IPS-20b (cell line): ENCODE data around the gene KLF13.

Experiments
- H3K27ac ChIP-seq: one replicate; pipeline ENCODE4 v1.5.1; 2013; ENCODE audit warnings: low read length
- H3K27me3 ChIP-seq: 2 replicates; pipeline ENCODE4 v1.6.1; 2013; ENCODE audit warnings: mild to moderate bottlenecking, low read length, inconsistent platforms; ENCODE audit not compliant: insufficient read depth
- H3K36me3 ChIP-seq: 2 replicates; pipeline ENCODE4 v1.6.1; 2013; ENCODE audit warnings: low read depth, mild to moderate bottlenecking, inconsistent platforms, low read length, moderate library complexity; ENCODE audit not compliant: insufficient read depth
- H3K4me1 ChIP-seq: 2 replicates; pipeline ENCODE4 v1.6.1; 2013; ENCODE audit warnings: mild to moderate bottlenecking, control low read depth, inconsistent platforms, low read length, moderate library complexity; ENCODE audit not compliant: insufficient read depth
- H3K4me3 ChIP-seq: 2 replicates; pipeline ENCODE4 v1.5.1; 2013; ENCODE audit warnings: mild to moderate bottlenecking, low read length, inconsistent platforms
- H3K9ac ChIP-seq: 2 replicates; pipeline ENCODE4 v1.6.1; 2013; ENCODE audit warnings: low read depth, mild to moderate bottlenecking, inconsistent platforms, low read length, moderate library complexity
- H3K9me3 ChIP-seq: 2 replicates; pipeline ENCODE4 v1.6.1; 2013; ENCODE audit warnings: mild to moderate bottlenecking, low read depth, low read length, inconsistent platforms; ENCODE audit not compliant: insufficient read depth

KLF13 gene

GRCh38 chr15:31302029-31302657 is 24.5 kb upstream of the KLF13 start:
- no peaks in the 10 kb centered on the region; the same call in 1 of the 2 replicates for H3K27me3 ChIP-seq
- no peaks in the 10 kb centered on the region for H3K36me3 ChIP-seq
- H3K4me3 ChIP-seq = no peak overlapping the region
- no peaks in the 10 kb centered on the region for H3K9me3 ChIP-seq
- H3K9ac ChIP-seq = no peak overlapping the region
- no peak overlapping the region for H3K27ac ChIP-seq
- peaks cover 33% of the 10 kb centered on the region for H3K4me1 ChIP-seq

GRCh38 chr15:31302778-31303725 is 23.6 kb upstream of the KLF13 start:
- Histone ChIP-seq H3K4me1 (peaks cover 39% of the 10 kb centered on the region), H3K9ac (no peak overlapping the region), H3K4me3 (0 out of 2 replicates have a peak overlapping the region, but pooled peaks have one; percentile 21), H3K36me3 (no peaks in the 10 kb centered on the region), H3K27ac (no peak overlapping the region), H3K27me3 (no peaks in the 10 kb centered on the region; the same call in 1 of the 2 replicates), H3K9me3 (no peaks in the 10 kb centered on the region)

GRCh38 chr15:31303726-31304648 is 22.6 kb upstream of the KLF13 start:
- Histone ChIP-seq H3K4me3 (0 out of 2 replicates have a peak overlapping the region, but pooled peaks have one; percentile 21), H3K27ac (no peak overlapping the region), H3K9me3 (no peaks in the 10 kb centered on the region), H3K27me3 (no peaks in the 10 kb centered on the region; the same call in 1 of the 2 replicates), H3K36me3 (no peaks in the 10 kb centered on the region), H3K4me1 (peaks cover 48% of the 10 kb centered on the region), H3K9ac (no peak overlapping the region)

GRCh38 chr15:31304751-31305365 is 21.8 kb upstream of the KLF13 start:
- Histone ChIP-seq H3K4me3 (no peak overlapping the region), H3K4me1 (peaks cover 50% of the 10 kb centered on the region), H3K27me3 (no peaks in the 10 kb centered on the region; the same call in 1 of the 2 replicates), H3K27ac (no peak overlapping the region), H3K9me3 (no peaks in the 10 kb centered on the region), H3K9ac (no peak overlapping the region), H3K36me3 (no peaks in the 10 kb centered on the region)

GRCh38 chr15:31305375-31305774 is 21.3 kb upstream of the KLF13 start:
- Histone ChIP-seq H3K27ac (no peak overlapping the region), H3K9ac (no peak overlapping the region), H3K4me1 (peaks cover 50% of the 10 kb centered on the region), H3K27me3 (no peaks in the 10 kb centered on the region; the same call in 1 of the 2 replicates), H3K9me3 (no peaks in the 10 kb centered on the region), H3K4me3 (no peak overlapping the region), H3K36me3 (no peaks in the 10 kb centered on the region)

GRCh38 chr15:31305796-31306425 is 20.7 kb upstream of the KLF13 start:
- no peaks in the 10 kb centered on the region; the same call in 1 of the 2 replicates for H3K27me3 ChIP-seq
- H3K36me3 ChIP-seq = no peaks in the 10 kb centered on the region
- no peaks in the 10 kb centered on the region for H3K9me3 ChIP-seq
- peaks cover 50% of the 10 kb centered on the region for H3K4me1 ChIP-seq
- H3K9ac ChIP-seq = peak overlapping the region; percentile 64
- H3K4me3 ChIP-seq = peak overlapping the region; percentile 7; the same call in 1 of the 2 replicates
- H3K27ac ChIP-seq = peak overlapping the region; percentile 52

GRCh38 chr15:31306426-31307269 is 20.0 kb upstream of the KLF13 start:
- Histone ChIP-seq H3K36me3 (no peaks in the 10 kb centered on the region), H3K9me3 (no peaks in the 10 kb centered on the region), H3K4me1 (peaks cover 50% of the 10 kb centered on the region), H3K4me3 (peak overlapping the region; percentile 30; the same call in 1 of the 2 replicates), H3K9ac (peak overlapping the region; percentile 67), H3K27ac (peak overlapping the region; percentile 52), H3K27me3 (no peaks in the 10 kb centered on the region; the same call in 1 of the 2 replicates)

- peaks cover 50% of the 10 kb centered on the region for H3K4me1 ChIP-seq
- H3K9ac ChIP-seq = peak overlapping the region; percentile 67; the same call in 1 of the 2 replicates
- peak overlapping the region; percentile 46 for H3K27ac ChIP-seq
- H3K9me3 ChIP-seq = no peaks in the 10 kb centered on the region
- no peak overlapping the region; the same call in 1 of the 2 replicates for H3K4me3 ChIP-seq
- H3K27me3 ChIP-seq = no peaks in the 10 kb centered on the region; the same call in 1 of the 2 replicates
- no peaks in the 10 kb centered on the region for H3K36me3 ChIP-seq
Observed at GRCh38 chr15:31307270-31308184, 19.1 kb upstream of the KLF13 start.

GRCh38 chr15:31308185-31308639 is 18.4 kb upstream of the KLF13 start:
- Histone ChIP-seq H3K4me1 (peaks cover 46% of the 10 kb centered on the region), H3K4me3 (no peak overlapping the region), H3K9me3 (no peaks in the 10 kb centered on the region), H3K27me3 (no peaks in the 10 kb centered on the region; the same call in 1 of the 2 replicates), H3K36me3 (no peaks in the 10 kb centered on the region), H3K27ac (no peak overlapping the region), H3K9ac (0 out of 2 replicates have a peak overlapping the region, but pooled peaks have one; percentile 2)
